Neural progenitor cell (in vitro differentiated cells): Measurements from ENCODE around the gene ARF1. TPM values are rescaled to one million over a fixed set of nuclear protein-coding genes. Genes with fewer than 3 reads are reported as not detected.

Source experiments
- DNase-seq: peaks from one replicate; pipeline ENCODE4 v3.0.0-alpha.2; 2016; ENCODE audit warnings: low spot score
- H2AFZ ChIP-seq: fragments of 200-600 bp; sonication (generic); replicated peaks from 2 replicates; pipeline ENCODE4 v1.6.1; 2016; ENCODE audit warnings: antibody characterized with exemption
- H3F3A ChIP-seq: fragments of 200-600 bp; sonication (generic); 2 replicates; pipeline ENCODE4 v1.6.1; 2016; ENCODE audit warnings: antibody characterized with exemption, low read depth
- H3K27ac ChIP-seq: fragments of 200-600 bp; sonication (generic); 2 replicates; pipeline ENCODE4 v1.5.1; 2016; ENCODE audit warnings: mild to moderate bottlenecking
- H3K27me3 ChIP-seq: fragments of 200-600 bp; sonication (generic); 2 replicates; pipeline ENCODE4 v1.6.1; 2016; ENCODE audit warnings: mild to moderate bottlenecking, moderate library complexity
- H3K36me3 ChIP-seq: fragments of 200-600 bp; sonication (generic); 2 replicates; pipeline ENCODE4 v1.5.1; 2016
- H3K4me1 ChIP-seq: fragments of 200-600 bp; sonication (generic); 2 replicates; pipeline ENCODE4 v1.6.1; 2016; ENCODE audit warnings: mixed run types
- H3K4me2 ChIP-seq: fragments of 200-600 bp; sonication (generic); 2 replicates; pipeline ENCODE4 v1.6.1; 2016
- H3K4me3 ChIP-seq: fragments of 200-600 bp; sonication (generic); 2 replicates; pipeline ENCODE4 v1.5.1; 2016
- H3K79me2 ChIP-seq: fragments of 200-600 bp; sonication (generic); 2 replicates; pipeline ENCODE4 v1.6.1; 2016; ENCODE audit warnings: low read depth
- H3K9ac ChIP-seq: fragments of 200-600 bp; sonication (generic); 2 replicates; pipeline ENCODE4 v1.6.1; 2016
- H3K9me3 ChIP-seq: fragments of 200-600 bp; sonication (generic); 2 replicates; pipeline ENCODE4 v1.5.1; 2016; ENCODE audit warnings: low read depth
- H4K20me1 ChIP-seq: fragments of 200-600 bp; sonication (generic); 2 replicates; pipeline ENCODE4 v1.6.1; 2016; ENCODE audit warnings: low read depth
- H3K27ac Mint-ChIP-seq: 3 replicates; pipeline ENCODE4 v1.8.0; 2021; ENCODE audit warnings: mixed read lengths
- H3K27me3 Mint-ChIP-seq: 2 replicates; pipeline ENCODE4 v1.8.0; 2022; ENCODE audit warnings: low read depth, mild to moderate bottlenecking, inconsistent platforms, moderate library complexity, mixed read lengths; ENCODE audit not compliant: insufficient read depth
- H3K36me3 Mint-ChIP-seq: 3 replicates; pipeline ENCODE4 v1.8.0; 2021; ENCODE audit warnings: mixed read lengths
- H3K4me1 Mint-ChIP-seq: 3 replicates; pipeline ENCODE4 v1.8.0; 2021; ENCODE audit warnings: mixed read lengths
- H3K4me3 Mint-ChIP-seq: 3 replicates; pipeline ENCODE4 v1.8.0; 2021; ENCODE audit warnings: mild to moderate bottlenecking, moderate library complexity, mixed read lengths
- H3K9me3 Mint-ChIP-seq: 3 replicates; pipeline ENCODE4 v1.8.0; 2020; ENCODE audit warnings: mixed read lengths
- EZH2 ChIP-seq: fragments of 200-600 bp; sonication (generic); IDR thresholded peaks from 2 replicates; pipeline ENCODE4 v1.6.1; 2017; ENCODE audit warnings: antibody characterized with exemption, mild to moderate bottlenecking, moderate library complexity
- EZH2phosphoT487 ChIP-seq: fragments of 200-600 bp; sonication (generic); IDR thresholded peaks from 2 replicates; pipeline ENCODE4 v1.6.1; 2017; ENCODE audit warnings: antibody characterized with exemption
- total RNA-seq: library from RNA; depleted of rRNA; stranded (reverse); fragments of >200 nt; gene quantifications from 2 replicates; pipeline ENCODE4 v1.2.3, GENCODE V29; 2015; ENCODE audit warnings: low replicate concordance
- TF ChIP-seq, protein P1 (sequence below): fragments of 200-600 bp; sonication (generic); IDR thresholded peaks from 2 replicates; pipeline ENCODE4 v1.5.1; 2017; ENCODE audit warnings: antibody characterized with exemption, mild to moderate bottlenecking

ARF1 gene
- total RNA-seq, 1 donor from 2014 or later, result 95.1 TPM

GRCh38 chr1:228061411-228062084 is 21.0 kb upstream of the ARF1 start:
- Mint-ChIP-seq H3K4me1 (peaks cover 12% of the 10 kb centered on the region), H3K36me3 (peaks cover 15% of the 10 kb centered on the region), H3K27ac (peak overlapping the region; percentile 19), H3K27me3 (peaks cover 39% of the 10 kb centered on the region), H3K4me3 (no peak overlapping the region), H3K9me3 (peaks cover 12% of the 10 kb centered on the region)
- TF ChIP-seq EZH2 (no peak), EZH2phosphoT487 (no peak)
- TF ChIP-seq, protein P1, sequence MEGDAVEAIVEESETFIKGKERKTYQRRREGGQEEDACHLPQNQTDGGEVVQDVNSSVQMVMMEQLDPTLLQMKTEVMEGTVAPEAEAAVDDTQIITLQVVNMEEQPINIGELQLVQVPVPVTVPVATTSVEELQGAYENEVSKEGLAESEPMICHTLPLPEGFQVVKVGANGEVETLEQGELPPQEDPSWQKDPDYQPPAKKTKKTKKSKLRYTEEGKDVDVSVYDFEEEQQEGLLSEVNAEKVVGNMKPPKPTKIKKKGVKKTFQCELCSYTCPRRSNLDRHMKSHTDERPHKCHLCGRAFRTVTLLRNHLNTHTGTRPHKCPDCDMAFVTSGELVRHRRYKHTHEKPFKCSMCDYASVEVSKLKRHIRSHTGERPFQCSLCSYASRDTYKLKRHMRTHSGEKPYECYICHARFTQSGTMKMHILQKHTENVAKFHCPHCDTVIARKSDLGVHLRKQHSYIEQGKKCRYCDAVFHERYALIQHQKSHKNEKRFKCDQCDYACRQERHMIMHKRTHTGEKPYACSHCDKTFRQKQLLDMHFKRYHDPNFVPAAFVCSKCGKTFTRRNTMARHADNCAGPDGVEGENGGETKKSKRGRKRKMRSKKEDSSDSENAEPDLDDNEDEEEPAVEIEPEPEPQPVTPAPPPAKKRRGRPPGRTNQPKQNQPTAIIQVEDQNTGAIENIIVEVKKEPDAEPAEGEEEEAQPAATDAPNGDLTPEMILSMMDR, result no peak
- no peaks in the 10 kb centered on the region for H3K36me3 ChIP-seq
- no peak overlapping the region for H2AFZ ChIP-seq
- no peak overlapping the region for H3K27ac ChIP-seq
- no peak overlapping the region for H3K4me2 ChIP-seq
- peaks cover 92% of the 10 kb centered on the region for H3K27me3 ChIP-seq
- no peak for DNase-seq
- no peaks in the 10 kb centered on the region for H3F3A ChIP-seq
- H4K20me1 ChIP-seq, result no peaks in the 10 kb centered on the region
- H3K4me1 ChIP-seq, result peaks cover 4% of the 10 kb centered on the region
- H3K4me3 ChIP-seq, result no peak overlapping the region
- H3K79me2 ChIP-seq, result no peaks in the 10 kb centered on the region
- H3K9ac ChIP-seq, result no peak overlapping the region
- H3K9me3 ChIP-seq, result no peaks in the 10 kb centered on the region

DNA sequence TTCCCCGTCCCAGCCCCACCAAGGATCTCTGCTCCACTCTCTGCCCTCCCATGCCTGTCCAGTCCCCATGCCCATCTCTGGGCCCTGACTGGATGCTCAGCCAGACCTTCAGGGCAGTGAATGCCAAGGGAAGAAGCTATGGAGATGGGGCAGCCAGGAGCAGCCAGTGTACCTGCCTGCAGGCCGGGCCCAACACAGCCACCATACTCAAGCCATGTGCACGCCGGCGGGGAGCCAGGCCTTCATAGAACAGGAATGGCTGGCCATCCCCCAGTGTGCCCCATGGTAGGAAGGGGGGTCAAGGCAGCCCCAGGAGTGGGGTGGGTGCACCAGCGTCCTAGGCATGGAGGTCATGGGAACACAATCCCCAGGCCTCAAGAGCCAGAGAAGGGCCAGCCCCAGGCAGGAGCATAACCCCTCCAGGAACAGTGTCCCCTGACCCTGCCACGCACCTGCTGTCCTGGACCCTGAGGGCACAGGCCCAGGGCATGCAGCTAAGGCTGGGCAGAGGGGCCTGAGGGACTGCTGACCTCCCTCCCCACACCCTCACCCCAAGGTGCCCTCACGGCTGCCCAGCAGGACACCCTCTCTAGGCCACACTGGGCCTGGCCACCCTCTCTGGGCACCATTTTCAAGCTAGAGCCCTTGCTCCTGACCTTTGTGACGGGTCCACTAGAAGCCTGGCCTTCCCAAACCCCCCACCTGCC is 20.3 kb upstream of the ARF1 start:
- Mint-ChIP-seq H3K36me3 (peaks cover 11% of the 10 kb centered on the region), H3K4me1 (peaks cover 14% of the 10 kb centered on the region), H3K27me3 (peaks cover 36% of the 10 kb centered on the region), H3K4me3 (no peak overlapping the region), H3K27ac (no peak overlapping the region), H3K9me3 (peaks cover 12% of the 10 kb centered on the region)
- Histone ChIP-seq H3K36me3 (no peaks in the 10 kb centered on the region), H3K9ac (no peak overlapping the region), H3K4me3 (no peak overlapping the region), H3K79me2 (no peaks in the 10 kb centered on the region), H4K20me1 (no peaks in the 10 kb centered on the region), H3K4me1 (peaks cover 4% of the 10 kb centered on the region), H3K4me2 (no peak overlapping the region), H3K27ac (no peak overlapping the region), H3K27me3 (peaks cover 92% of the 10 kb centered on the region), H3K9me3 (no peaks in the 10 kb centered on the region), H3F3A (no peaks in the 10 kb centered on the region), H2AFZ (no peak overlapping the region)
- no peak for DNase-seq
- TF ChIP-seq, protein P1, result no peak
- no peak for TF ChIP-seq EZH2phosphoT487
- TF ChIP-seq EZH2, result no peak

GRCh38 chr1:228062812-228063211 is 19.7 kb upstream of the ARF1 start:
- Mint-ChIP-seq H3K36me3 (peaks cover 8% of the 10 kb centered on the region), H3K9me3 (peaks cover 9% of the 10 kb centered on the region), H3K4me1 (peaks cover 14% of the 10 kb centered on the region), H3K4me3 (no peak overlapping the region), H3K27ac (no peak overlapping the region), H3K27me3 (peaks cover 30% of the 10 kb centered on the region)
- TF ChIP-seq EZH2phosphoT487 (no peak), EZH2 (no peak)
- TF ChIP-seq, protein P1, result no peak
- no peak overlapping the region for H3K9ac ChIP-seq
- no peak overlapping the region for H3K27ac ChIP-seq
- DNase-seq, result no peak
- H3K4me1 ChIP-seq, result peaks cover 4% of the 10 kb centered on the region
- H3K4me2 ChIP-seq, result no peak overlapping the region
- no peaks in the 10 kb centered on the region for H3K36me3 ChIP-seq
- no peak overlapping the region for H2AFZ ChIP-seq
- no peaks in the 10 kb centered on the region for H4K20me1 ChIP-seq
- H3K4me3 ChIP-seq, result no peak overlapping the region
- H3K9me3 ChIP-seq, result no peaks in the 10 kb centered on the region
- H3K79me2 ChIP-seq, result no peaks in the 10 kb centered on the region
- H3F3A ChIP-seq, result no peaks in the 10 kb centered on the region
- peaks cover 92% of the 10 kb centered on the region for H3K27me3 ChIP-seq
